Measurements from ENCODE around the gene RLIM.

GRCh38 chrX:74551934-74552333, 62.5 kb downstream of the RLIM start:
- TF ChIP-seq, protein P1, sequence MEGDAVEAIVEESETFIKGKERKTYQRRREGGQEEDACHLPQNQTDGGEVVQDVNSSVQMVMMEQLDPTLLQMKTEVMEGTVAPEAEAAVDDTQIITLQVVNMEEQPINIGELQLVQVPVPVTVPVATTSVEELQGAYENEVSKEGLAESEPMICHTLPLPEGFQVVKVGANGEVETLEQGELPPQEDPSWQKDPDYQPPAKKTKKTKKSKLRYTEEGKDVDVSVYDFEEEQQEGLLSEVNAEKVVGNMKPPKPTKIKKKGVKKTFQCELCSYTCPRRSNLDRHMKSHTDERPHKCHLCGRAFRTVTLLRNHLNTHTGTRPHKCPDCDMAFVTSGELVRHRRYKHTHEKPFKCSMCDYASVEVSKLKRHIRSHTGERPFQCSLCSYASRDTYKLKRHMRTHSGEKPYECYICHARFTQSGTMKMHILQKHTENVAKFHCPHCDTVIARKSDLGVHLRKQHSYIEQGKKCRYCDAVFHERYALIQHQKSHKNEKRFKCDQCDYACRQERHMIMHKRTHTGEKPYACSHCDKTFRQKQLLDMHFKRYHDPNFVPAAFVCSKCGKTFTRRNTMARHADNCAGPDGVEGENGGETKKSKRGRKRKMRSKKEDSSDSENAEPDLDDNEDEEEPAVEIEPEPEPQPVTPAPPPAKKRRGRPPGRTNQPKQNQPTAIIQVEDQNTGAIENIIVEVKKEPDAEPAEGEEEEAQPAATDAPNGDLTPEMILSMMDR (IDR thresholded peaks at IDR 0.05): no peak
- TF ChIP-seq POLR2A (IDR thresholded peaks at IDR 0.05) (no peak), EP300 (IDR thresholded peaks at IDR 0.05) (no peak)
